ENCODE results near the gene SCYGR7.
"Not testable (repeated sequence)": the region's sequence is repeated elsewhere in the genome, so short reads cannot be mapped to it uniquely, and the experiment has no call there.

SCYGR7 gene, protein sequence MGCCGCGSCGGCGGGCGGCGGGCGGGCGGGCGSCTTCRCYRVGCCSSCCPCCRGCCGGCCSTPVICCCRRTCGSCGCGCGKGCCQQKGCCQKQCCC

DNA sequence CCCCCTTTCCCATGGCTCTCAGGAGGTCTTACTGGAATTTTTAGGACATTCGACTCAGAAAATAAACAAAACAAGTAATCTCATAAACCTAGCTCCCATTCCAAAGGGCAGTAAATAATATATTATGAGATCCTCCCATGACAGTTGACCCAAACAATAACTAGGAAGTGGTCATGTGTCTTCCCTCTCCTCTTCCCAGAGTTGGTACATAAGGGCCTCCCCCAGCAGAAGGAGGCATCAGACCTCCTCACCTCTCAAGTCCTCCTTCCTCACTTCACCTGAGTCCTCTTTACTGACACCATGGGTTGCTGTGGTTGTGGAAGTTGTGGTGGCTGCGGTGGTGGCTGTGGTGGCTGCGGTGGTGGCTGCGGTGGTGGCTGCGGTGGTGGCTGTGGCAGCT is at the start of gene SCYGR7:
Gene SCYGR7 (plus strand): TSS at position 301 of the 400 bp plus-strand sequence. CDS start 0 bp downstream, at position 301.
- no peak for DNase-seq

DNA sequence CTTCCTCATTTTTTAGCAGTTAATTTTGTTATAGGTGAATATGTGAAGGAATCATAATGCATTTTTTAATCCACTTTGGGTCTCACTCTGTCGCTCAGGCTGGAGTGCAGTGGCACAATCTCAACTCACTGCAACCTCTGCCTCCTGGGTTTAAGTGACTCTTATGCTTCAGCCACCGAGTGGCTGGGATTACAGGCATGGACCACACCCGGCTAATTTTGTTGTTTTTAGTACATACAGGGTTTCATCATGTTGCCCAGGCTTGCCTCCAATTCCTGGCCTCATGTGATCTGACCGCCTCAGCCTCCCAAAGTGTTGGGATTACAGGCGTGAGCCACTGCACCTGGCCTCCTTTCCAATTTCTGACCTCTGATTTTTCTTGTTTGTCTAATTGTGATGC is 43.9 kb upstream of the SCYGR7 start:
- no peak for DNase-seq

DNA sequence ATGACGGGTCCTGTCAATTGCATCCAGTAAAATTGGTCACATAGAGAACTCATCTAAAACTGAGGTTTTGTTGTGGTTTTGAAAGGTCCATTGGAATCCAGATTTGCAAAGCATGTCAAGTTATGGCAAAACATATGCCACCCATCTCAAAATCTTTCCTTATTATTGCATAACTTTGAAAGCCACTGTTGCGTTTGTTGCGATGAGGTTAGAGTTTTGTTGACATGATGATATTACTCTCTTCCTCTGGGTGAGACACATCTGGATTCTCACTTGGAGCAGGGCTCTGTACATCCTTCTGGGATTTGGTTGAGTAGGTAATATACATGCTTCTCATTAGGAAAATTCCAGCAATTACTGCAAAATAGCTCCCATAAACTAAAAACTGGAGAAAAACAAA is 40.9 kb upstream of the SCYGR7 start:
- DNase-seq = no peak

DNA sequence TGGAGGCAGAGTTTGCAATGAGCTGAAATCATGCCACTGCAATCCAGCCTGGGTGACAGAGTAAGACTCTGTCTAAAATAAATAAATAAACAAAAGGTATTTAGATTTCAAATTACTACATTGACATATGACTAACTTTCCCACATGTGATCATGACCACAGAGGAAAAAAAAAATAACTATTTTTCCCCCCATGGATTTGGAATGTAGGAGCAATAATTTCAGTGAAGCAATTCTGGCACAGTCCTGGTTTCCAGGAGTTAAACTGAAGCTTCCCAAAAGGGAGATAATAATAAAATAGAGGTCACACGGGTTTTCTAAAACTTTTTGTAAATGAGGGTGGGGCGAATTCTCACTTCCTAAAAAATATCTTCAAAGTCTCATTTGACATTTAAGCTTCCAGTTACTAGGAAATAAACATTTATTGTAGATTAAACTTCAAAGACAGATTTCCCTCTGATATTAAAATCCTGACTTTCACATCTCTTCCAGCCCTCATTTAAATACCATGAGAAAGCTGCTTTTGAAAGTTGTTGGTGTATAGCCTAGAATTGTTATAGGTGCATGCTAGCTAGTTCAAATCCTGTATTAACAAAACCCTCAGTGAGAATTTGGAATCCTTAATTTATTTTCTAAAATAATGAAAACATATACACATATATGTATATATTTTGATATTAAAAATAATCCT is 31.0 kb upstream of the SCYGR7 start:
- no peak for DNase-seq

DNA sequence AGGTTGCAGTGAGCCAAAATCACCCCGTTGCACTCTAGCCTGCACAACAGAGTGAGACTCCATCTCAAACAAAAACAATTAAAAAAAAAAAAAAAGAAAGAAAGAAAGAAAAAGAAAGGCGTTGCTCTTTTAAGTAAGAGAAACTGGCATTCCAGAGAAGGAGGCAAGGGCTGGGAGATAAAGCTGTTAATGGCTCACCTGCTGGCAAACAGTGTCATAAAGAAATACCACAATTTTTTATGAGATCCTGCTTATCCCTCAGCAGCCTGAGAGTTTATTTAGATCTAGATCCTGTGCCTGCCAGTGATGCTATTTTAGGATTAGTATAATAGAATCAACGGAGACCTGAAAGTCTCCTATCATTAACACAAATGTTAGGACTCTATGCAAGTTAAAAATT is 26.6 kb upstream of the SCYGR7 start:
- no peak for DNase-seq

DNA sequence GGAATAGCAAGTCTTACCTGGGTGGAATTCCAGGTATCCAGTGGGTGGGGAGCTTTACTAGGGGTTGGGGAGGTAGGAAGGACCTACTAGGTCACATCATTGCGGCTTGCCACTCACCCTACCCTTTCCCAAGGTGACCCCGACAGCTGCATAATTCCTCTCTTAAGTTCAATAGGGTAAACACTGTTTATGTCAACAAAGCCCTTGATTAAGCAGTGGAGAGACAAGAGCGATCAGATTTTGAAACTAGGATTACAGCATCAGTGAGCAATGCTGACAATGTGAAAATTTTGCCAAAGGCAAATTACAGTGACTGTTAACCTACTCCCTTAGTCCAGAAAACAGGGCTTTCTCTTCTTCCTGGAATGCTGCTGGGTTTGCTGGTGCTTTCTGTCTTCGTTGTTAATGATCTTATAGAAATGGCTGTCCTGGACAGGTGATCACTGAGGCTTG is 24.8 kb upstream of the SCYGR7 start:
- DNase-seq = no peak

DNA sequence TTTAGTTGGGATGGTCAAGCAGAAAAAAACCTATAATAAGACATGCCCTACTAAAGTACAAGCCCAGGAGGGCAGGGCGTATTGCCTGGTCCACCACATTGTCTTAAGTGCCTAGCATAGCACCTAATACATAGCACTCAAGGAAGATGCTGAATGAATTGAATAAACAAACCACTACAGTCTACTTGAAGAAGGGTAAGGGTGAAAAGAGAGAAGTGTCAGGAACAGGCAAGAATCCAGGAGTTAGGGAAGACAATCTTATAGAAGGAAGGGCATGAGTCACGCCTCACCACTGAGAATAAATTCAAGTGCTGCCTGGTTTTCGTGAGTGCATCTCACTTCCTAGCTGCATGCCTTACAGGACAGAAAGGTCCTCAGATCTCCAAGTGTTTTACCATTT is 24.2 kb upstream of the SCYGR7 start:
- DNase-seq = no peak

DNA sequence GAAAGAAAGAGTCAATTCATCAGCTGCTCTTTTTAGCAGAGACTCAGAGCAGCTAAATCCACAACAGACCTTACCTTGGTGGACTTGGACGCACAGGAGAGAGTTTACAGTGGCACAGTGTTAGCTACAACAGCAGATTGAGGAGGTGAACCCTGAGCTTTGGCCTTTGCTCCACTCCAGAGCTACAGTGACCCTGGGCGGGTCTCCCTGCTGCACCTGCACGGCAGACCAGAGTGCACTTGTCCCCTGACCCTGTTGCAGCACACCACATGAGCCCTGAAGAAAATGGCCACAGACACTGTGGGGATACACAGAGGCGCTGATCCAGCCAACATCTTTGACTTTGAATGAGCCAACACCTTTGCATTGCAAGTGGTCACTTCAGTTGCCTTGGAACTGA is 21.3 kb upstream of the SCYGR7 start:
- no peak for DNase-seq

DNA sequence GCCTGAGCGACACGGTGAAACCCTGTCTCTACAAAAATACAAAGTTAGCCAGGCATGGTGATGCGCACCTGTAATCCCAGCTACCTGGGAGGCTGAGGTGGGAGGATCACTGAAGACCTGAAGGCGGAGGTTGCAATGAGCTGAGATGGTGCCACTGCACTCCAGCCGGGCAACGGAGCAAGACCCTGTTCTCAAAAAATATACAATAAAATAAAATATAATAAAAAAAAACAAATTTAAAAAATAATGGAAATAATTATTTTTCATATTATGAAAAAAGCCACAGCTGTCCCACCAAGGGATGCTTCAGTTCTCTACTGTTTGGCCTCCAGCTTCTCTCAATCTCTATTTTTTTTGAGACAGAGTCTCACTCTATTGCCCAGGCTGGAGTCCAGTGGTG is 20.7 kb upstream of the SCYGR7 start:
- no peak for DNase-seq

DNA sequence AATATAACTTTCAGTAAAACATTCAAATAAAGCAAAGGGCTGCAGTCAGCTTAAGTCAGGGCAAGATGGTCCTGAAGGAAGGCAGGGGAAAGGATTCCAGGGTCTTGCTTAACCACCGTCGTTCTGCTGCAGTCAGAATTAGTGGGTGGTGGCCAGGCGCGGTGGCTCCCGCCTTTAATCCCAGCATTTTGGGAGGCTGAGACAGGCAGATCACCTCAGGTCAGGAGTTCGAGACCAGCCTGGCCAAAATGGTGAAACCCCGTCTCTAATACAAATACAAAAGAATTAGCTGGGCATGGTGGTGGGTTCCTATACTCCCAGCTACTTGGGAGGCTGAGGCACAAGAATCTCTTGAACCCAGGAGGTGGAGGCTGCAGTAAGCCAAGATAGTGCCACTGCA is 17.1 kb upstream of the SCYGR7 start:
- DNase-seq = no peak

DNA sequence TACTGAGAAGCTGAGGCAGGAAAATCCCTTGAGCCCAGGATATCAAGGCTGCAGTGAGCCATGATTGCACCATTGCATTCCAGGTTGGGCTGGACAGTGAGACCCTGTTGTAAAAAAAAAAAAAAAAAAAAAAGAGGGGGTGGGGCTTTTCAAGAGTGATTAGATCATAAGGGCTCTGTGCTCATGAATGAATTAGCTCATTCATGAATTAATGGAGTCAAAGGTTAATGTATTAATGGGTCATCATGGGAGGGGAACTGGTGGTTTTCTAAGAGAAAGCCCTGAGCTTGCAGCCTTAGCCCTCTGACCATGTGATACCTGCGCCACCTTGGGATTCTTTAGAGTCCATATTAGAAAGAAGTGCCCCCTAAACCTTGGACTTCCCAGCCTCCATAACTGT is 14.8 kb upstream of the SCYGR7 start:
- no peak for DNase-seq

DNA sequence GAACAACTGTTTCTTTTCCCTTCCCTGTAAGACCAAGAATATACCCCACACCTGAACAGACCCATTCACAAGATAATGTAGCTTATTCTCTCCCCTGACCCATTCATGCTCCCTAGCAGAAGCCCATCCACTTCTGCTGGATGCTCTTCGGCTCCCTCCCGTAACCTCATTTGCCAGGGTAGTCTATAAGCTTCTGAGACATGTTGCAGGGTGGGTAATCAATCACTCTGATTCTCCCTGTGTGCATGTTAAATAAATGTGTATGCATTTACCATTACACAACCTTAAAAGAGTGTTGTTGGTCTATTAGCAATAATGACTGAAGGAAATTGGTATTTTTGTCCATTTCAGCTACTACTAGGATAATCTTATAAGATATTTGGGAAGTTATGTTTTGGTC is 11.6 kb upstream of the SCYGR7 start:
- DNase-seq = no peak

DNA sequence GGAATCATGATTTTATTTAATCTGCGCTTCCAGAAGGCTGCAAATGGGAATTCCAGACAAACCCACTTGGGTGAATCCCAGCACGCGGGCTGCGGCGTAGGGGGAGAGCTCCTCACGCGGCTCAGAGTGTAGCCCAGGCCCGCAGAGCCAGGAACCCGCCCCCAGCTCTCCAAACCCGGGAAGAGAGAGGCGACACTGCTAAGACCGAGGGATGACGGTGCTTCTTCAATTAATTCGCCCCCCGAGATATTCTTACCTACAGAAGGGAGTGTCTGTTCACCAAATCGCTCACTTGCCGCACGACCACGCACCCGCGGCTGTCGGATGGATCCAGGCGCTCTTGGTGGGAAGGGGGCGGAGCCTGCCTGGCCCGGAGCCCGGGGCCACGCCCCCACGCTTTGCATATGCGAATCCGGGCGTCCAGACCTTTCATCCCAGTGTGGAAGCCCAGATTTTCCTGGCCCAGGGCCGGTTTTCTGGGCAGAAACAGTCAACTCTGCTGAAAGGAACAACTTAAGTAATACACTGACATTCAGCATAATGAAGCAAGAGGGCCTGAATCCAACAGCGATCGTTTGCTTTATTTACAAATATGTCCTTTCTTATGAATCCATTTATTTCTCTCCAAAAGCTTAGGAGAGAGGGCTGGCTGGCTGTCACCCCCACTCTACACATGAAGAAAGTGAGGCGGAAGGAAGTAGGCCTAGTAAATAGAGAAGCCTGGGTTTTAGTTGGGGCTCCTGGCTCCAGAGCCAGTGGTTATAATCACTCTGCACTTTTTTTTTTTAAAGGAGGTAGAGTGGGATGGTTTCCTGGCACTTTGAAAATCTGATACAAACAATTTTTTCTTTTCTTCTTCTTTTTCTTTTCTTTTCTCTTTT is 10.2 kb upstream of the SCYGR7 start, which contains the start of gene SLC19A3:
Gene SLC19A3 (minus strand): TSS at position 342 of the 881 bp plus-strand sequence. CDS start 15,710 bp downstream, outside the sequence.
- DNase-seq = peak; percentile 74

DNA sequence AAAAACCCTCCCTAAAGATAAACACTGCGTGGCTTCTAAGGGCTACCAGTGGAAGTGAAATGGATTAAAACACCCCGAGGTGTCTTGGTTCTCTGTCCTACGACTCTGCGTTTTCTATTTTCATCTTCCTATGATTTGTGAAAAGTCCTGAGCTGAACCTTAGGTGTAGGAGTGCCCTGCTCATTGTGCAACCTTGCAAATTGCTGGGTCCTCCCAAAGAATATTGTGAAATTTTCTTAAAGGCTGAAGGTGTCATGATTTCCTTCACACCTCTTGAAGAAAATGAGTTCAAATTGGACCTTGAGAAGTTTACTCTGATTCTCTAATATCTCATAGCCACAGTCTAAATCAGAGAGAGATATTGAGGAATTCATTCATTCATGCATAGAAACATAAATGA is 8.5 kb upstream of the SCYGR7 start:
- no peak for DNase-seq

DNA sequence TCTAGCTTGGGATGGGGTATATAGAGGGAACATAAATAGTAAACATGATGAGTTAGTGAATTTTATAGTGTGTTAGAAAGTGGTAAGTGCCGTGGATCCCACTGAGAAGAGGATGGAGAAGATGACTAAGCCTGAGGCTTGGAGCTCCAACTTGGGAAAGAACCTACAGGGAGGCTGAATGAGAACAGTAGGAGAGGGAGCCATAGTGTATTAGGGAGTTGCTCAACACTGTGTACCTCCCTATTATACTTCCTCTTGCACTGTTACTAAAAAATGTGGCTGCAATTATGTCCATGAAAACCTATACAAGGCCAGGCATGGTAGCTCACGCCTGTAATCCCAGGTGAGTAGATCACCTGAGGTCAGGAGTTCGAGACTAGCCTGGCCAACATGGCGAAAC is 7.5 kb upstream of the SCYGR7 start:
- DNase-seq = no peak

DNA sequence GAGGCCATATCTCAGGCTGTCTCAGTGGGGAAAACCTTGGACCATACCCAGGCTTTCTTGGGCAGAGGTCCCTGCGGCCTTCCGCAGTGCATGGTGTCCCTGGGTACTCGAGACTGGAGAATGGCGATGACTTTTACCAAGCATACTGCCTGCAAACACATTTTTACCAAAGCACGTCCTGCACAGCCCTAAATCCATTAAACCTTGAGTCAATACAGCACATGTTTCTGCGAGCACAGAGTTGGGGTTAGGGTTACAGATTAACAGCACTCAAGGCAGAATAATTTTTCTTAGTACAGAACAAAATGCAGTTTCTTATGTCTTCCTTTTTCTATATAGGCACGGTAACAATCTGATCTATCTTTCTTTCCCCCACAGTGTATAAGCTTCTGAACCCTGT is 5.3 kb upstream of the SCYGR7 start:
- DNase-seq = not testable (repeated sequence)

DNA sequence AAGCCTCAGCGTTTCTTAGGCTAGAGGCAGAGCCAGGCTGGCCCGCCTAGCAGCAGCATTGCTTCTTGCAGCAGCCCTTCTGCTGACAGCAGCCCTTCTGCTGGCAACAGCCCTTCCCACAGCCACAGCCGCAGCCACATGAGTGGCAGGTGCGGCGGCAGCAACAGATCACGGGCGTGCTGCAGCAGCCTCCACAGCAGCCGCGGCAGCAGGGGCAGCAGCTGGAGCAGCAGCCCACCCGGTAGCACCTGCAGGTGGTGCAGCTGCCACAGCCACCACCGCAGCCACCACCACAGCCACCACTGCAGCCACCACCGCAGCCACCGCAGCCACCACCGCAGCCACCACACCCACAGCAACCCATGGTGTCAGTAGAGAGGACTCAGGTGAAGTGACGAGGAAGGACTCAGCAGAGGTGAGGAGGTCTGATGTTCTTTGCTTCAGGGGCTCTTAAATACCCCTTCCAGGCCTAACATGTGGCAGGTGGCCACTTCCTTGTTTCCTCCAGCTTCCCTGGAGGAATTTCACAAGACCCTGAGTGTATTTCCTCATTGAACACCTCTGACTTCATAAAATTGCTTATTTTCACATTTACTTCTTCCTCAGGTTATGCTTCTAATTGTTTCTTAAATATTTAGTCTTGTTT is 3.6 kb upstream of the SCYGR7 start, which contains the start of gene SCYGR6:
Gene SCYGR6 (minus strand): TSS at position 364 of the 646 bp plus-strand sequence. CDS start 0 bp downstream, at position 364.
- no peak for DNase-seq

DNA sequence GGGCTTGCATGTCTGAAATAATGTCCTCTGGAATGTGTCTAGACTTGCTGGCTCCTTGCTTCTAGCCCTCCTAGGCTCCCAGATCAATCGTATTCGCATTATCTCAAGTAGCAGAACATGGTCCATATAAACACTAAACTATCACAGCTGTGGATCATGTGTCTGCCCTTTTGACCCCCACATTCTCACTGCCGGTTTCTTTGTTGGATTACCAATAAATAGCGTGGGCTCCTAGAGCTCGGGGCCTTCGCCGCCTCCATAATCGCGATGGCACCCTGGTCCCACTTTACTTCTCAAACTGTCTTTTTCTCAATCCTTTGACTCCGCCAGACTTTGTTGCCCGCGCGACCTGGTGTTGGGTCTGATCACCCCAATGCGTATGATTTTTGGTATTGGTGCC is 11.2 kb downstream of the SCYGR7 start:
- DNase-seq = no peak

DNA sequence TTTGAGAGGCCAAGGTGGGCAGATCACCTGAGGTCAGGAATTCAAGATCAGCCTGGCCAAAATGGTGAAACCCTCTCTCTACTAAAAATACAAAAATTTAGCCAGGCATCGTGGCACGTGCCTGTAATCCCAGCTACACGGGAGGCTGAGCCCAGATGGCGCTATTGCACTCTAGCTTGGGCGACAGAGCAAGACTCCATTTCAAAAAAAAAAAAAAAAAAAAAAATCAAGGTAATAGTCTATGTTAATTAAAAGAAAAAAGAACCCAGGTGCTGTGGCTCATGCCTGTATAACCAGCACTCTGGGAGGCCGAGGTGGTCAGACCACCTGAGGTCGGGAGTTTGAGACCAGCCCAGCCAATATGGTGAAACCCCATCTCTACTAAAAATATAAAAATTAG is 12.6 kb downstream of the SCYGR7 start:
- DNase-seq = not testable (repeated sequence)

DNA sequence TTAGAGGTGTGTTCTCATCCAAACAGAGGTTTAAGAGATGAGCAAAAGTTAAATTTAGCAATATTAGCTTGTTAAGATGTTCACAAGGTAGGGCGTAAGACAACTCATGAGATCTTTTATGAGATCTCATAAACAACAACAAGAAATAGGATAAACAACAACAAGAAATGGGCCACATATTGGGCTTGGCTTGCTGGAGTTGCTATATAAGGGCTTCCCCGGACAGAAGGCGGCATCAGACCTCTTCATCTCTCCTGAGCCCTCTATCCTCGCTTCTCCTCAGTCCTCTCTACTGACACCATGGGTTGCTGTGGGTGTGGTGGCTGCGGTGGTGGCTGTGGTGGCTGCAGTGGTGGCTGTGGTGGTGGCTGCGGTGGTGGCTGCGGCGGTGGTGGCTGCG is 17.5 kb downstream of the SCYGR7 start, which contains the start of gene SCYGR8:
Gene SCYGR8 (plus strand): TSS at position 301 of the 400 bp plus-strand sequence. CDS start 0 bp downstream, at position 301.
- DNase-seq = no peak

DNA sequence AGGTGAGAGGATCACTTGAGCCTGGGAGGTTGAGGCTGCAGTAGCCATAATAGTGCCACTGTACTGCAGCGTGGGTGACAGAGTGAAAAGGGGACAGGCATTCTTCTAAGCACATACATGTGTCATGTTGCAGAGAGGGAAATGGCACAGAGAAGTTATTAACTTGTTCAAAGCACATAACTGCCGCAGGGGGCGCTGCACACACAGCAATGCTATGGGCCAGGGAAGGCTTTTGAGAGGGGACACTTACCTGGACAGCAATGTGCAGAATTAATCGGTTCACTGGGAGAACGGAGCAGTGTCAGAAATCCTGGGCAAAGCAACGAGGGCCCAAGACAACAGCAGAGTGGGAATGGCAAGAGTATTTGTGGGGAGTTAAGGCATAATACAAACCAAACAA is 19.9 kb downstream of the SCYGR7 start:
- DNase-seq = peak; percentile 41

DNA sequence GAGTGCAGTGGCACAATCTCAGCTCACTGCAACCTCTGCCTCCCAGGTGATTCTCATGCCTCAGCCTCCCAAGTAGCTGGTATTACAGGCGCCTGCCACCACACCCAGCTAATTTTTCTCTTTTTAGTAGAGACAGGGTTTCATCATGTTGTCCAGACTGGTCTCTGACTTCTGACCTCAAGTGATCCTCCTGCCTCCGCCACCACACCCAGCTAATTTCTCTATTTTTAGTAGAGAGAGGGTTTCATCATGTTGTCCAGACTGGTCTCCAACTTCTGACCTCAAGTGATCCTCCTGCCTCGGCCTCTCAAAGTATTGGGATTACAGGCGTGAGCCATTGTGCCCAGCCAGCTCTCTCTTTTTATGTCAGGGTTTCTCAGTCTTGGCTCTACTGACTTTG is 28.1 kb downstream of the SCYGR7 start:
- not testable (repeated sequence) for DNase-seq
